ENCODE results near the gene GBX2.

Gene GBX2

GRCh38 chr2:236164925-236165841, 3.0 kb downstream of the GBX2 start:
- no peaks in the 10 kb centered on the region for H3K36me3 ChIP-seq (ENCODE audit: insufficient read depth, low read length)
- peaks cover 56% of the 10 kb centered on the region for H3K27me3 ChIP-seq (ENCODE audit: control insufficient read depth, insufficient read depth, low read length)
- H3K4me3 ChIP-seq (ENCODE audit: low read length): peak overlapping the region; percentile 66
- H3K9ac ChIP-seq (ENCODE audit: low read depth, low read length): peak overlapping the region; percentile 42
- H3K9me3 ChIP-seq (replicated peaks; ENCODE audit: low read length): no peaks in the 10 kb centered on the region
- peak overlapping the region; percentile 89 for H3K4me2 ChIP-seq (ENCODE audit: low read length)
- peaks cover 35% of the 10 kb centered on the region for H3K4me1 ChIP-seq (ENCODE audit: control insufficient read depth, insufficient read depth, low read length)

- H3K4me3 ChIP-seq (ENCODE audit: low read length): peak overlapping the region; percentile 66
- peak overlapping the region; percentile 89 for H3K4me2 ChIP-seq (ENCODE audit: low read length)
- H3K4me1 ChIP-seq (ENCODE audit: control insufficient read depth, insufficient read depth, low read length): peaks cover 35% of the 10 kb centered on the region
- H3K27me3 ChIP-seq (ENCODE audit: control insufficient read depth, insufficient read depth, low read length): peaks cover 48% of the 10 kb centered on the region
- H3K36me3 ChIP-seq (ENCODE audit: insufficient read depth, low read length): no peaks in the 10 kb centered on the region
- H3K9me3 ChIP-seq (replicated peaks; ENCODE audit: low read length): no peaks in the 10 kb centered on the region
- H3K9ac ChIP-seq (ENCODE audit: low read depth, low read length): peak overlapping the region; percentile 42
Measured at GRCh38 chr2:236164201-236164924, 3.8 kb downstream of the GBX2 start.

- H3K4me2 ChIP-seq (ENCODE audit: low read length): peak overlapping the region; percentile 89
- peak overlapping the region; percentile 66 for H3K4me3 ChIP-seq (ENCODE audit: low read length)
- no peaks in the 10 kb centered on the region for H3K36me3 ChIP-seq (ENCODE audit: insufficient read depth, low read length)
- H3K4me1 ChIP-seq (ENCODE audit: control insufficient read depth, insufficient read depth, low read length): peaks cover 32% of the 10 kb centered on the region
- H3K9ac ChIP-seq (ENCODE audit: low read depth, low read length): peak overlapping the region; percentile 42
- peaks cover 41% of the 10 kb centered on the region for H3K27me3 ChIP-seq (ENCODE audit: control insufficient read depth, insufficient read depth, low read length)
- no peaks in the 10 kb centered on the region for H3K9me3 ChIP-seq (replicated peaks; ENCODE audit: low read length)
Measured at GRCh38 chr2:236163471-236164200, 4.5 kb downstream of the GBX2 start.

- Histone ChIP-seq H3K27me3 (ENCODE audit: control insufficient read depth, insufficient read depth, low read length) (peaks cover 40% of the 10 kb centered on the region), H3K9me3 (replicated peaks; ENCODE audit: low read length) (no peaks in the 10 kb centered on the region), H3K9ac (ENCODE audit: low read depth, low read length) (no peak overlapping the region), H3K4me3 (ENCODE audit: low read length) (no peak overlapping the region), H3K36me3 (ENCODE audit: insufficient read depth, low read length) (no peaks in the 10 kb centered on the region), H3K4me1 (ENCODE audit: control insufficient read depth, insufficient read depth, low read length) (peaks cover 30% of the 10 kb centered on the region), H3K4me2 (ENCODE audit: low read length) (no peak overlapping the region)
Measured at GRCh38 chr2:236162882-236163470, 5.2 kb downstream of the GBX2 start.

GRCh38 chr2:236162031-236162845, 5.9 kb downstream of the GBX2 start:
- no peak overlapping the region for H3K9ac ChIP-seq (ENCODE audit: low read depth, low read length)
- no peak overlapping the region for H3K4me2 ChIP-seq (ENCODE audit: low read length)
- H3K4me3 ChIP-seq (ENCODE audit: low read length): no peak overlapping the region
- H3K4me1 ChIP-seq (ENCODE audit: control insufficient read depth, insufficient read depth, low read length): peaks cover 25% of the 10 kb centered on the region
- H3K36me3 ChIP-seq (ENCODE audit: insufficient read depth, low read length): no peaks in the 10 kb centered on the region
- H3K9me3 ChIP-seq (replicated peaks; ENCODE audit: low read length): no peaks in the 10 kb centered on the region
- peaks cover 38% of the 10 kb centered on the region for H3K27me3 ChIP-seq (ENCODE audit: control insufficient read depth, insufficient read depth, low read length)

- Histone ChIP-seq H3K4me3 (ENCODE audit: low read length) (no peak overlapping the region), H3K9me3 (replicated peaks; ENCODE audit: low read length) (no peaks in the 10 kb centered on the region), H3K36me3 (ENCODE audit: insufficient read depth, low read length) (no peaks in the 10 kb centered on the region), H3K27me3 (ENCODE audit: control insufficient read depth, insufficient read depth, low read length) (peaks cover 34% of the 10 kb centered on the region), H3K4me1 (ENCODE audit: control insufficient read depth, insufficient read depth, low read length) (peaks cover 18% of the 10 kb centered on the region), H3K4me2 (ENCODE audit: low read length) (no peak overlapping the region), H3K9ac (ENCODE audit: low read depth, low read length) (no peak overlapping the region)
Measured at GRCh38 chr2:236161531-236161930, 6.7 kb downstream of the GBX2 start.

GRCh38 chr2:236161082-236161462, 7.1 kb downstream of the GBX2 start:
- peaks cover 29% of the 10 kb centered on the region for H3K27me3 ChIP-seq (ENCODE audit: control insufficient read depth, insufficient read depth, low read length)
- H3K9me3 ChIP-seq (replicated peaks; ENCODE audit: low read length): no peaks in the 10 kb centered on the region
- no peak overlapping the region for H3K4me2 ChIP-seq (ENCODE audit: low read length)
- H3K9ac ChIP-seq (ENCODE audit: low read depth, low read length): no peak overlapping the region
- H3K4me1 ChIP-seq (ENCODE audit: control insufficient read depth, insufficient read depth, low read length): peaks cover 14% of the 10 kb centered on the region
- H3K36me3 ChIP-seq (ENCODE audit: insufficient read depth, low read length): no peaks in the 10 kb centered on the region
- H3K4me3 ChIP-seq (ENCODE audit: low read length): no peak overlapping the region

GRCh38 chr2:236160366-236161081, 7.7 kb downstream of the GBX2 start:
- H3K36me3 ChIP-seq (ENCODE audit: insufficient read depth, low read length): no peaks in the 10 kb centered on the region
- no peak overlapping the region for H3K9ac ChIP-seq (ENCODE audit: low read depth, low read length)
- H3K4me3 ChIP-seq (ENCODE audit: low read length): no peak overlapping the region
- peaks cover 24% of the 10 kb centered on the region for H3K27me3 ChIP-seq (ENCODE audit: control insufficient read depth, insufficient read depth, low read length)
- H3K9me3 ChIP-seq (replicated peaks; ENCODE audit: low read length): no peaks in the 10 kb centered on the region
- no peak overlapping the region for H3K4me2 ChIP-seq (ENCODE audit: low read length)
- H3K4me1 ChIP-seq (ENCODE audit: control insufficient read depth, insufficient read depth, low read length): peaks cover 14% of the 10 kb centered on the region

- peaks cover 12% of the 10 kb centered on the region for H3K4me1 ChIP-seq (ENCODE audit: control insufficient read depth, insufficient read depth, low read length)
- H3K9ac ChIP-seq (ENCODE audit: low read depth, low read length): no peak overlapping the region
- no peak overlapping the region for H3K4me3 ChIP-seq (ENCODE audit: low read length)
- H3K9me3 ChIP-seq (replicated peaks; ENCODE audit: low read length): no peaks in the 10 kb centered on the region
- H3K27me3 ChIP-seq (ENCODE audit: control insufficient read depth, insufficient read depth, low read length): peaks cover 16% of the 10 kb centered on the region
- no peaks in the 10 kb centered on the region for H3K36me3 ChIP-seq (ENCODE audit: insufficient read depth, low read length)
- H3K4me2 ChIP-seq (ENCODE audit: low read length): no peak overlapping the region
Measured at GRCh38 chr2:236159778-236160170, 8.4 kb downstream of the GBX2 start.
